Natural killer cell (primary cell): Measurements from ENCODE around the gene HOXD10. TPM values are rescaled to one million over a fixed set of nuclear protein-coding genes. Genes with fewer than 3 reads are reported as not detected.

Experiments
- ATAC-seq, 3 donors: fragments of 150-1000 bp in 2 of 3; fragments of 200-7000 bp in 1 of 3; cut with Tn5 transposase; 1 replicate in 1 of 3; 2 replicates in 2 of 3; pipeline ENCODE4 v1.10.0; 2021; ENCODE audit warnings: mild to moderate bottlenecking in 2 of 3, moderate library complexity in 2 of 3
- DNase-seq, 2 donors: peaks; one replicate each; pipeline versions ENCODE4 v3.0.0 to v3.0.0-alpha.2; 2013 to 2021; ENCODE audit warnings: mixed read lengths in 1 of 2
- H3K27ac ChIP-seq: one replicate; pipeline ENCODE4 v1.5.1; 2013; ENCODE audit warnings: mild to moderate bottlenecking, low read length
- H3K27me3 ChIP-seq: one replicate; pipeline ENCODE4 v1.6.1; 2013; ENCODE audit warnings: low read length; ENCODE audit not compliant: control insufficient read depth, insufficient read depth
- H3K36me3 ChIP-seq: one replicate; pipeline ENCODE4 v1.6.1; 2013; ENCODE audit warnings: low read length; ENCODE audit not compliant: control insufficient read depth, insufficient read depth
- H3K4me1 ChIP-seq: one replicate; pipeline ENCODE4 v1.6.1; 2013; ENCODE audit warnings: low read length; ENCODE audit not compliant: control insufficient read depth, insufficient read depth
- H3K4me3 ChIP-seq: one replicate; pipeline ENCODE4 v1.5.1; 2013; ENCODE audit warnings: low read length
- H3K9me3 ChIP-seq: one replicate; pipeline ENCODE4 v1.6.1; 2013; ENCODE audit warnings: low read length; ENCODE audit not compliant: control insufficient read depth, insufficient read depth
- H3K27ac Mint-ChIP-seq, 2 donors: one replicate each; pipeline ENCODE4 v1.8.0; 2022; ENCODE audit warnings: mild to moderate bottlenecking in 2 of 2, mixed read lengths in 2 of 2, moderate library complexity in 1 of 2
- H3K27me3 Mint-ChIP-seq, 2 donors: one replicate each; pipeline ENCODE4 v1.8.0; 2022; ENCODE audit warnings: low read depth in 2 of 2, mixed read lengths in 2 of 2
- H3K36me3 Mint-ChIP-seq: one replicate; pipeline ENCODE4 v1.8.0; 2022; ENCODE audit warnings: mixed read lengths
- H3K4me1 Mint-ChIP-seq, 2 donors: one replicate each; pipeline ENCODE4 v1.8.0; 2022; ENCODE audit warnings: mixed read lengths in 2 of 2
- H3K4me3 Mint-ChIP-seq: one replicate; pipeline ENCODE4 v1.8.0; 2022; ENCODE audit warnings: mild to moderate bottlenecking, moderate library complexity, mixed read lengths
- H3K9me3 Mint-ChIP-seq, 2 donors: one replicate each; pipeline ENCODE4 v1.8.0; 2022; ENCODE audit warnings: mixed read lengths in 2 of 2
- WGBS: methylation state at CpG from one replicate; pipeline ENCODE4 v1.1.7; 2013; ENCODE audit warnings: missing lambda C conversion rate; ENCODE audit not compliant: insufficient coverage; 5-methylcytosine and 5-hydroxymethylcytosine counted together
- intact Hi-C: fragments of 100-400 bp; cut with micrococcal nuclease; formaldehyde crosslinking; loops from one replicate; pipeline ENCODE4 v1.14.2; 2022
- total RNA-seq, 4 donors: library from RNA; stranded (reverse); fragments of 120-200 nt in 1 of 4; gene quantifications; one replicate each; pipeline versions ENCODE4 v1.2.3 to v1.2.4, GENCODE V29; 2013 to 2022
- TF ChIP-seq, protein P1 (sequence below): fragments of 200-600 bp; IDR thresholded peaks from one replicate; pipeline ENCODE4 v1.8.0; 2022; ENCODE audit warnings: antibody characterized with exemption

Gene HOXD10
- total RNA-seq, 3 donors from 2014 or later (not counting 1 experiment from before 2014, with no cell fraction given) = not detected

DNA sequence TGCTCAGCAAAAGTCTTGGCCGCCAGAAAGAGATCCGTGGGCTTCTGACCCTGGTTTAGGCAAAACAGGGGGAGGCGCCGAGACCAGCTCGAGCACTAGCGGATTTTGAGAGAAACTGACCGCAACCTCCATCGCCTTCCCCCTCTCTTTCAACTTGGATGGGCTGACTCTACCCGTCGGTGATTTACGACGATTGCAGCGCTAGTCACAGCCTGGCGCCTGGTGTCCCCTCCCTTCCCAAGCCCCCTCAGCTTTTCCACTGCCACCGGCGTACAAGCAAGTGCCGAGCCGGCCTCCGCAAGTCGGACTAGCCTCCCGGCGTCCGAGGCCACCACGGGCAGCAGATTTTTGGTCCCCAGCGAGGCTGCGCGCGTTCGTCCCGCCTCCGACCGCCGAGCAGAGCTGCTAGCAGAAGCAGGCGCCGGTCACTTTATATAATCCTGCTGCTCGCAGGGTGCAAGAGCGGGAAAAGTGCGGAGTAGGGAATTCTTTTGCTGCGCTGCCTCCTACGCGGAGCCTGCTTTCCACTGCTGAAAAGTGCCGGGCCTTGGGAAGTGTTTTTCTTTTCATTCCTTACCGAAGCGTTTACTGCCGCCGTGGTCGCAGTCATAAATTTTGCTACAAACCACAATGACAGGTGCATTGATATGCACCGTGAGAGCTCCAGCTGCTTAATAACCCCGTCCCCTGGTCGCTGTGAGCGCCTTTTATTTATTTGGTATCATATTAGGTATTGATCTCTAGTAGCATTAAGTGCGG is 48.2 kb downstream of the HOXD10 start:
- peaks cover 14% of the 10 kb centered on the region for H3K36me3 Mint-ChIP-seq
- H3K4me1 Mint-ChIP-seq = peaks cover 0 to 8% of the 10 kb centered on the region in 2 donors
- Histone ChIP-seq H3K36me3 (no peaks in the 10 kb centered on the region), H3K27ac (no peak overlapping the region), H3K9me3 (peaks cover 7% of the 10 kb centered on the region), H3K27me3 (peaks cover 62% of the 10 kb centered on the region), H3K4me1 (no peaks in the 10 kb centered on the region), H3K4me3 (no peak overlapping the region)
- WGBS = 6% methylated on average over 52 of the region's 52 CpGs
- intact Hi-C loops = no loop called here
- DNase-seq (no peak), ATAC-seq (no peak)
- no peak overlapping the region for H3K27ac Mint-ChIP-seq
- H3K4me3 Mint-ChIP-seq = no peak overlapping the region
- TF ChIP-seq, protein P1, sequence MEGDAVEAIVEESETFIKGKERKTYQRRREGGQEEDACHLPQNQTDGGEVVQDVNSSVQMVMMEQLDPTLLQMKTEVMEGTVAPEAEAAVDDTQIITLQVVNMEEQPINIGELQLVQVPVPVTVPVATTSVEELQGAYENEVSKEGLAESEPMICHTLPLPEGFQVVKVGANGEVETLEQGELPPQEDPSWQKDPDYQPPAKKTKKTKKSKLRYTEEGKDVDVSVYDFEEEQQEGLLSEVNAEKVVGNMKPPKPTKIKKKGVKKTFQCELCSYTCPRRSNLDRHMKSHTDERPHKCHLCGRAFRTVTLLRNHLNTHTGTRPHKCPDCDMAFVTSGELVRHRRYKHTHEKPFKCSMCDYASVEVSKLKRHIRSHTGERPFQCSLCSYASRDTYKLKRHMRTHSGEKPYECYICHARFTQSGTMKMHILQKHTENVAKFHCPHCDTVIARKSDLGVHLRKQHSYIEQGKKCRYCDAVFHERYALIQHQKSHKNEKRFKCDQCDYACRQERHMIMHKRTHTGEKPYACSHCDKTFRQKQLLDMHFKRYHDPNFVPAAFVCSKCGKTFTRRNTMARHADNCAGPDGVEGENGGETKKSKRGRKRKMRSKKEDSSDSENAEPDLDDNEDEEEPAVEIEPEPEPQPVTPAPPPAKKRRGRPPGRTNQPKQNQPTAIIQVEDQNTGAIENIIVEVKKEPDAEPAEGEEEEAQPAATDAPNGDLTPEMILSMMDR = no peak
- peaks cover 0 to 2% of the 10 kb centered on the region in 2 donors for H3K9me3 Mint-ChIP-seq
- H3K27me3 Mint-ChIP-seq = peaks cover 65 to 70% of the 10 kb centered on the region in 2 donors

DNA sequence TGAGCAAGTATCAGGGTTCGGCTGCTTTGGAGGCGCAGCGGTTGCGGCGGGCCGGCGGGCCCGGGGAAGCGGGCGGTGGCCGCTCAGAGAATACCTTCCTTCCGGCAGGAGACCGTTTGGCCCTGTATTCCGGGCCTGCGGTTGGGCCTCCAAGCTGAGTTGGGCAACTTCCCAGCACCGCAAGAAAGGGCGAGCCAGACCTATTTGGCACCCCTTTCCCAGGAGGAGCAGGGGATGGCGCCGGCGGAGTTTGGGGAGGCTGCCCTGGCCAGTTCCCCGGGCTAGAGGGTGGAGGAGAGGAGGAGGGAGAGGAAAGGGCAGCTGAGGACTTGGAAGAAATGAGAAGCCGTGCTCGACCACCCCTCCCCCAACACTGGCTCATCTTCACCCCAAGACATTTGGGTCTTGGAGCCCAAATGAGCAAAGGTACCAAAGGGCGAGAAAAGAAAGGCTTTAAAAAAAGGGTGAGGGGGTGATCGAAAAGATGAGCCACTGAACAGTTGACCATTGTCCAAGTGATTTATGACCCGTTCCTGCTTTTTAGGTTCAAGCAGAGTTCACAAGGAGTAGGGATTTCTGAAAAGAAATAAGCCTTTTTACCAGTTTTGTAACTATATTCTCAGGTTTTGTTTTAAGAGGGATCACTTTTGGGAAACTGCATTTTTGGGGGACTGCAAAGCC is 48.9 kb downstream of the HOXD10 start:
- H3K27ac ChIP-seq = no peak overlapping the region
- DNase-seq = no peak
- peaks cover 60% of the 10 kb centered on the region for H3K27me3 ChIP-seq
- 5% methylated on average over 23 of the region's 26 CpGs for WGBS
- H3K27ac Mint-ChIP-seq = no peak overlapping the region
- H3K4me3 Mint-ChIP-seq = no peak overlapping the region
- TF ChIP-seq, protein P1 = no peak
- no peaks in the 10 kb centered on the region for H3K4me1 ChIP-seq
- no peak overlapping the region for H3K4me3 ChIP-seq
- peaks cover 0 to 2% of the 10 kb centered on the region in 2 donors for H3K9me3 Mint-ChIP-seq
- peaks cover 7% of the 10 kb centered on the region for H3K9me3 ChIP-seq
- H3K36me3 Mint-ChIP-seq = peaks cover 14% of the 10 kb centered on the region
- intact Hi-C loops = no loop called here
- no peak for ATAC-seq
- no peaks in the 10 kb centered on the region for H3K36me3 ChIP-seq
- H3K4me1 Mint-ChIP-seq = peaks cover 0 to 8% of the 10 kb centered on the region in 2 donors
- peaks cover 72 to 74% of the 10 kb centered on the region in 2 donors for H3K27me3 Mint-ChIP-seq

DNA sequence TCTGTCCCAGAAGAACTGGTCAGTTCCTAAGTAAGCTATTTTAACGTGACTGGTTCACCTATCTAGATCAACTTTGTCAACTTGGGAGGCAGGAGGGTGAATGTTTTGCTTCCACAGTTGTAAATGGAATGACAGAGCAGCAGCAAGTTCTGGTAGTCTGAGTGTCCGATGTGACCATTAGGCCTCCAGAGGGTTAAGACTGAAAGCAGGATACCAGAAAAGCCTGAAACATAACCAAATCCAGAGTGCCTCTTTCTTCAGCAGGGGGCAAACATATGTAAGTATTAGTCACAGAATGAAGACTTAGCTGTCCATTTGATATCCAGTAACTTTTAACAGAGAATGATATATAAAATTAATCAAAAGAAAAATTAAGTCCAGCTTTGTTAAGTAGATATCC is 49.7 kb downstream of the HOXD10 start:
- Histone ChIP-seq H3K9me3 (peaks cover 7% of the 10 kb centered on the region), H3K27me3 (peaks cover 62% of the 10 kb centered on the region), H3K36me3 (no peaks in the 10 kb centered on the region), H3K4me1 (no peaks in the 10 kb centered on the region), H3K27ac (no peak overlapping the region), H3K4me3 (no peak overlapping the region)
- intact Hi-C loops = no loop called here
- Mint-ChIP-seq H3K36me3 (peaks cover 14% of the 10 kb centered on the region), H3K4me1 (peaks cover 0 to 8% of the 10 kb centered on the region in 2 donors), H3K27me3 (peaks cover 68 to 73% of the 10 kb centered on the region in 2 donors), H3K9me3 (peaks cover 0 to 2% of the 10 kb centered on the region in 2 donors), H3K27ac (no peak overlapping the region), H3K4me3 (no peak overlapping the region)
- DNase-seq (no peak), ATAC-seq (no peak)
- TF ChIP-seq, protein P1 = no peak
- 23% methylated on average over 2 of the region's 2 CpGs for WGBS
